Progenitor cell of endocrine pancreas (in vitro differentiated cells): ENCODE results near the gene CMTM8. TPM values are rescaled to one million over a fixed set of nuclear protein-coding genes. Genes with fewer than 3 reads are reported as not detected.

ENCODE experiments used
- DNase-seq: peaks from one replicate; pipeline ENCODE4 v3.0.0; 2021; ENCODE audit warnings: low spot score; ENCODE audit not compliant: unreplicated experiment
- H3K27ac Mint-ChIP-seq: 2 replicates; pipeline ENCODE4 v1.8.0; 2021; ENCODE audit warnings: mild to moderate bottlenecking, moderate library complexity, mixed read lengths
- H3K27me3 Mint-ChIP-seq: 2 replicates; pipeline ENCODE4 v1.8.0; 2021; ENCODE audit warnings: mixed read lengths
- H3K36me3 Mint-ChIP-seq: 2 replicates; pipeline ENCODE4 v1.8.0; 2022; ENCODE audit warnings: mixed read lengths; ENCODE audit not compliant: insufficient read depth
- H3K4me1 Mint-ChIP-seq: 2 replicates; pipeline ENCODE4 v1.8.0; 2021; ENCODE audit warnings: low read depth, mixed read lengths
- H3K4me3 Mint-ChIP-seq: 2 replicates; pipeline ENCODE4 v1.8.0; 2021; ENCODE audit warnings: low read depth, mild to moderate bottlenecking, moderate library complexity, mixed read lengths
- H3K9me3 Mint-ChIP-seq: 2 replicates; pipeline ENCODE4 v1.8.0; 2021; ENCODE audit warnings: low read depth, mixed read lengths
- total RNA-seq: library from RNA; stranded (reverse); gene quantifications from 2 replicates; pipeline ENCODE4 v1.2.1, GENCODE V29; 2021
- TF ChIP-seq, protein P1 (sequence below): fragments of 200-600 bp; sonication (generic); IDR thresholded peaks from one replicate; pipeline ENCODE4 v1.5.0; 2021; ENCODE audit warnings: antibody characterized with exemption, mild to moderate bottlenecking; ENCODE audit not compliant: unreplicated experiment

The CMTM8 gene
- total RNA-seq, 1 donor from 2014 or later, result 39.1 TPM

DNA sequence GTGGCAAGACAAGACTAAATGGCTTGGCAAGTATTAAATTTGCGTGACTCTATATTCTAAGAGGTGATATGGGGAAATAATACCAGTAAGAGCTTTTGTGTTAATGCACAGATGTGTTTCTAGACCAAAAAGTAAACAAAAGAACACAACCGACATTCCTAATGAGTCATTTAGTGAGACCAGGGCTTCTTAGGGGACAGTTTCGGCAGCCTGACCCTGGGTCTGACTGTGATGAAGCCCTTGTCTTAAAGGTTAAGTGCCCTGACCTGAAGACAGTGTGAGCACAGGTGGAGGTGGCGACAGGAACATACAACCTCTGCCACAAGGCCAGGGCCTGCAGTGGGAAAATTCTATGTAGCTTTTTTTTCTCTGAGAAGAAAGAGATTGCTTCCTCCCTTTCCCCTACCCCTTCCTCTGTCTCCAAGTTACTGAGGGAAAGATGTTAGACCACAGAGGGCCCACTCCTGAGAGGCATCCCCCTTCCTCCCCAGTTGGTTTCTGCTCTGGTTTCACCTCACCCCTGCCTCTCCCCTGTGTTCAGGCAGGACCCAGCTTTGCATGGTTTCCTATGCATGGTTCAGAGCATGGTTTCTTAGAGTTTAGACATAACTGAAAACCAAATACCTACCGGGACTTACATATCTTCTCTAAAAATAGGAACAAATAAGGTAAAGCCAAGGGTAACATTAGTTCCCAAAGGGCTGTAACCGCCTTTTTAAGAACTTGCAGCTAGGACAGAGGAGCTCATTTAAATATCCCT is 128.3 kb downstream of the CMTM8 start:
- no peak for DNase-seq
- peaks cover 26% of the 10 kb centered on the region for H3K36me3 Mint-ChIP-seq
- H3K27ac Mint-ChIP-seq, result peak overlapping the region; percentile 33
- no peak overlapping the region for H3K4me3 Mint-ChIP-seq
- TF ChIP-seq, protein P1, sequence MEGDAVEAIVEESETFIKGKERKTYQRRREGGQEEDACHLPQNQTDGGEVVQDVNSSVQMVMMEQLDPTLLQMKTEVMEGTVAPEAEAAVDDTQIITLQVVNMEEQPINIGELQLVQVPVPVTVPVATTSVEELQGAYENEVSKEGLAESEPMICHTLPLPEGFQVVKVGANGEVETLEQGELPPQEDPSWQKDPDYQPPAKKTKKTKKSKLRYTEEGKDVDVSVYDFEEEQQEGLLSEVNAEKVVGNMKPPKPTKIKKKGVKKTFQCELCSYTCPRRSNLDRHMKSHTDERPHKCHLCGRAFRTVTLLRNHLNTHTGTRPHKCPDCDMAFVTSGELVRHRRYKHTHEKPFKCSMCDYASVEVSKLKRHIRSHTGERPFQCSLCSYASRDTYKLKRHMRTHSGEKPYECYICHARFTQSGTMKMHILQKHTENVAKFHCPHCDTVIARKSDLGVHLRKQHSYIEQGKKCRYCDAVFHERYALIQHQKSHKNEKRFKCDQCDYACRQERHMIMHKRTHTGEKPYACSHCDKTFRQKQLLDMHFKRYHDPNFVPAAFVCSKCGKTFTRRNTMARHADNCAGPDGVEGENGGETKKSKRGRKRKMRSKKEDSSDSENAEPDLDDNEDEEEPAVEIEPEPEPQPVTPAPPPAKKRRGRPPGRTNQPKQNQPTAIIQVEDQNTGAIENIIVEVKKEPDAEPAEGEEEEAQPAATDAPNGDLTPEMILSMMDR, result no peak
- no peaks in the 10 kb centered on the region for H3K27me3 Mint-ChIP-seq
- no peaks in the 10 kb centered on the region for H3K9me3 Mint-ChIP-seq
- H3K4me1 Mint-ChIP-seq, result peaks cover 35% of the 10 kb centered on the region

DNA sequence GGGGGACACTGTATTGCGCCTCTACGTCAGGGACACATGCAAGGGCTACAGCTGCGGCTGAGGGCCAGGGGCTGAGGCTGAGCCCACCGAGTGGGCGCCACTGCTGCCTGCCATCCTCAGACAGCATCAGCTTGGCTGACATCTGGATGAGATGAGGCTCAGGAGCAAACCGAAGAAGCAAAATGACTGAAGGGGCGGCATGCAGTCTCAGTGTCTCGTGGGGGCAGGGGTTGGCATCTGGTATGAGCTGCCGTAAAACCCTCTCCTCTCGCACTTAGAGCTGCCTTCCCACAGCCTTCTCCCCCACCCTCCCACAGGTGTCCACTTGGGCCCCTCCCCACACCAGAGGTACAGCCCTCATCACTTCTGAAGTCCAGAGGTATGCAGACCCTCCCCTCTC is 129.0 kb downstream of the CMTM8 start:
- H3K9me3 Mint-ChIP-seq, result no peaks in the 10 kb centered on the region
- TF ChIP-seq, protein P1, result no peak
- peak overlapping the region; percentile 33 for H3K27ac Mint-ChIP-seq
- H3K27me3 Mint-ChIP-seq, result no peaks in the 10 kb centered on the region
- peaks cover 26% of the 10 kb centered on the region for H3K36me3 Mint-ChIP-seq
- H3K4me1 Mint-ChIP-seq, result peaks cover 41% of the 10 kb centered on the region
- H3K4me3 Mint-ChIP-seq, result no peak overlapping the region
- DNase-seq, result no peak

DNA sequence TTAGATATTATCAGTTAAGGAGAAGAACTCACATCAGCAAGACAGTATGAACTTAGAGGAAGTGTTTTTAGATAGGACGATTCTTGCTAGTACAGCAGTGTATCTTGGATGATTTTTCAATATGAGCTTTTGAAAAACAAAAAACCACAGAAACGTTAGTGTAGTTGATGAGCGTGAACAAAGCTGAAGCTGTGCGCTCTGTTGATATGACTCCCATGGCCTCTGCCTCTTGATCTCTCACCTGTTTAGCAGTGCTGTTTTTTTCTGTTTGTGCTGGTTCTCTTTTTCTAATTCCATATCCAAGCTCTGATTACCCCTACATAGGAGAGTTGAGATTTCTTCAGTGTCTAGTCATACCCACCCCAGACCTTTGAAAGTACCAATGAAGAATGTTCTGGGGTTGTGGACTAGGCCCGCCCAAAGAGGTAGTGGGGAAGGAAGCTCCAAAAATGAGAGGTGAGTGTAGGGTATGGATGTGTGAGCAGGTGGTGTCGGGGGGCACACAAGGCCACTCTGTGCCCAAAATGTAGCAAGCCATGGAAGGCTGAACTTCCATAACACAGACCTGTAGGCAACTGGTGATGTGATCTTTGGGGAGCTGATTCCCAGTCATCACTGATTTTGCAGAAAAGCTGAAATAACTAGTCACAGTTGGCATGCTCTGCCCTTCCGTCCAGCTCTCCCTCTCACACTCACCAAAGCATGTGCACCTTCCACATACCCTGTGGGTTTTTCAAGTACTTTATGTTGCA is 133.2 kb downstream of the CMTM8 start:
- Mint-ChIP-seq H3K27me3 (no peaks in the 10 kb centered on the region), H3K4me3 (no peak overlapping the region), H3K27ac (no peak overlapping the region), H3K9me3 (no peaks in the 10 kb centered on the region), H3K36me3 (peaks cover 26% of the 10 kb centered on the region), H3K4me1 (peaks cover 47% of the 10 kb centered on the region)
- DNase-seq, result no peak
- TF ChIP-seq, protein P1, result no peak

DNA sequence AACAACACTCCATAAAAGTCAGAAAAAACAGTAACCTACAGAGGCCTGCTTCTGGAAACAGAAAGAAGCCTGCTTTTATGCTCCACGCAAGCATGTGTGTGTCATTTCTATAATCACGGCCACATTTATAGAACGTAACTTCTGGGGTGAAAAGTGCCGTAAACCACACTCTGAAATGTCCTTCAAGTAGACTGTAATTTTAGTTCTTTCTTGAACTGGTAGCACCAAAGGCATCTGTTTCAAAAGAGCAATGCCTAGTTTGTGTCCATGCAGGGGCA is 133.7 kb downstream of the CMTM8 start:
- Mint-ChIP-seq H3K36me3 (peaks cover 27% of the 10 kb centered on the region), H3K9me3 (no peaks in the 10 kb centered on the region), H3K4me1 (peaks cover 41% of the 10 kb centered on the region), H3K4me3 (no peak overlapping the region), H3K27me3 (no peaks in the 10 kb centered on the region), H3K27ac (no peak overlapping the region)
- DNase-seq, result no peak
- TF ChIP-seq, protein P1, result no peak

DNA sequence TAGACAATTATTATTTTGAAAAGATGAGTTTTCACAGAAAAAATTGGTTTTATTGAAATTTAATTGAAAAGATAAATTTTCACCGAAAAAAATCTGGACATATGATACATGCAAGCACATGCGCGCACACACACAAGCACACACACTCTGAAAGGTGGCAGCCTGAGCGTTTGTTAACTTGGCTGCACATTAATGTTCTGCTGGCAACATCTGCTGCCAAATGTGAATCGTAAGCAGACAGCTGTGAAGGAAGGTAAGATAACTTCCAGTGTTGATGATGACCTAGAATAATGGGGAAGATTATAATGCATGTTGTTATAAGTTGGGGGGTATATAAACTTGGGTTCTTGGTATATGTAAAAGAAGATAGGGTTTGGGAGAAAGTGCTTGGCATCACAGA is 134.8 kb downstream of the CMTM8 start:
- Mint-ChIP-seq H3K27ac (no peak overlapping the region), H3K4me3 (no peak overlapping the region), H3K27me3 (no peaks in the 10 kb centered on the region), H3K4me1 (peaks cover 32% of the 10 kb centered on the region), H3K9me3 (no peaks in the 10 kb centered on the region), H3K36me3 (peaks cover 21% of the 10 kb centered on the region)
- TF ChIP-seq, protein P1, result no peak
- no peak for DNase-seq
